HG02588 (cell line): ENCODE measurements around the gene CHD8.
"Not testable (repeated sequence)": the region's sequence is repeated elsewhere in the genome, so short reads cannot be mapped to it uniquely, and the experiment has no call there.

Source experiments
- ATAC-seq: cut with Tn5 transposase; IDR thresholded peaks from one replicate; pipeline ENCODE4 v1.9.1; 2021; ENCODE audit warnings: mild to moderate bottlenecking, moderate library complexity; ENCODE audit not compliant: unreplicated experiment

The CHD8 gene

DNA sequence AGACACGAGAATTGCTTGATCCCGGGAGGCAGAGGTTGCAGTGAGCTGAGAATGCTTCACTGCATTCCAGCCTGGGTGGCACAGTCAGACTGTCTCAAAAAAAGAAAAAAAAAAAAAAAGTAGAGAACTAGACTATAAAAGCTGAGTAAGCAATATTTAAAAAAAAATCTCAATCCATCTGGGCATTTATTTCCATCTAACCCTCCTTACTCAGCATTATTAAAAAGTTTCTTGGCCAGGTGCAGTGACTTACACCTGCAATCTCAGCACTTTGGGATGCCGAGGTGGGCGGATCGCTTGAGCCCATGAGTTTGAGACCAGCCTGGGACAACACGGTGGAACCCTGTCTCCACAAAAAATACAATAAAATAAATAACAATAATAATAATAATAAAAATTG lies 76.6 kb downstream of the CHD8 start:
- ATAC-seq: no peak

- no peak for ATAC-seq
Measured at GRCh38 chr14:21373980-21374379, 81.9 kb downstream of the CHD8 start.

GRCh38 chr14:21372814-21373213 lies 83.1 kb downstream of the CHD8 start:
- not testable (repeated sequence) for ATAC-seq

- no peak for ATAC-seq
Measured at GRCh38 chr14:21369949-21370679, 85.8 kb downstream of the CHD8 start.

DNA sequence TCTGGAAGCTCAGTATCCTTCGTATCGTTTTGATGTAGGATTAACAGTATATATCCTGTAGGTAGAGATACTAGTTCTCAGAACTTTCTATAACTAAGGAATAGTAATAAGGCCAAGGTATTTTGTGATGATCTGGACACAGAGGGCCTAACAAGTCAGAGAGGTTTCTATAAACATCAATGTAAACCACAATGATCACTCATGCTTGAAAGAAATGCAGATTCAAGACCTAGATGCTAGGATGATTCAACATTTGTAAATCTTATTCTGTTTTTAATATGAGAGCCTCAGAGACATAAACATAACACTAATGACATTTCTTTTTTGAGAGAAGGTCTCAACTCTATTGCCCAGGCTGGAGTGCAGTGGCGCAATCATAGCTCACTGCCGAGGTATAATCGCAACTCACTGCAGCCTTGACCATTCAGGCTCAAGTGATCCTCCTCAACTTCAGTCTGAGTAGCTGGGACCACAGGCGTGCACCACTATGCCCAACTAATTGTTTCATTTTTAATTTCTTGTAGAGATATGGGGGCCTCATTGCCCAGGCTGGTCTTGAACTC lies 88.3 kb downstream of the CHD8 start:
- no peak for ATAC-seq

- ATAC-seq: no peak
Measured at GRCh38 chr14:21356511-21356910, 99.4 kb downstream of the CHD8 start.

- no peak for ATAC-seq
Measured at GRCh38 chr14:21352587-21352986, 103.3 kb downstream of the CHD8 start.

DNA sequence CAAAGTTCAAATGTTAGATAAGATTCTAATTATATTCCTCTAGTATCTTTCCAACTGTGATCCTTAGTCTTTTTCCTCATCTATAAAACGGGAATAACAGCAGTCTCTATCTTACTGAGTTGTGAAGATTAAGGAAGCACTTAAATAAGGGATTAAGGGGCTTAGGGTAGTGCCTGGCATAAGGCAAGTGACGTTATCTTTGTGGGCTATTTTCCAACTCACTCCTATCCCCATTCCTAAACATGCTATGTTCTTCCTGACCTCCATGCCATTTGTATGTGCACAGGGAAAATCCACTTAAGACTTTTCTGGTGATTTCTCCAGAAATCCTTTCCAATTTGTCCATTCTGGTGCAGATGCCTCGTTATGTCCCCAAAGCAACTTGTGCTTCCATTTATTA lies 105.4 kb downstream of the CHD8 start:
- no peak for ATAC-seq

DNA sequence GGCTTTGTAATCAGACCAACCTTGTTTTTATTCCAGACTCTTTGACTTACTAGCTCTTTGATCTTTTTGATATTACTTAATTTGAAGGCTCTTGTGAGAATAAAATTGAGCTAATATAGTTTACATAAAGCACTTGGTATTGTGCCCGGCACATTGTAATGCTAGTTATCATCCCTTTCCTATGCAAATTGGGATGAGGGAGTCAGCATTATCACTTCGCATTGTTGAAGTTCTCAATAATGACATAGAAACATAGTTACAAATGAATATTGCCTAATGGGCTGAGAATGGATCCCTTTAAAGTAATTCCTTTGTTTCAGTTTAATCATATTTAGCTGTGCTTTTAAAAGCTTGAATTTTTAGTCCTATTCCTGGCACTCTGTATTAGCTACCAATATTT lies 108.7 kb downstream of the CHD8 start:
- no peak for ATAC-seq

DNA sequence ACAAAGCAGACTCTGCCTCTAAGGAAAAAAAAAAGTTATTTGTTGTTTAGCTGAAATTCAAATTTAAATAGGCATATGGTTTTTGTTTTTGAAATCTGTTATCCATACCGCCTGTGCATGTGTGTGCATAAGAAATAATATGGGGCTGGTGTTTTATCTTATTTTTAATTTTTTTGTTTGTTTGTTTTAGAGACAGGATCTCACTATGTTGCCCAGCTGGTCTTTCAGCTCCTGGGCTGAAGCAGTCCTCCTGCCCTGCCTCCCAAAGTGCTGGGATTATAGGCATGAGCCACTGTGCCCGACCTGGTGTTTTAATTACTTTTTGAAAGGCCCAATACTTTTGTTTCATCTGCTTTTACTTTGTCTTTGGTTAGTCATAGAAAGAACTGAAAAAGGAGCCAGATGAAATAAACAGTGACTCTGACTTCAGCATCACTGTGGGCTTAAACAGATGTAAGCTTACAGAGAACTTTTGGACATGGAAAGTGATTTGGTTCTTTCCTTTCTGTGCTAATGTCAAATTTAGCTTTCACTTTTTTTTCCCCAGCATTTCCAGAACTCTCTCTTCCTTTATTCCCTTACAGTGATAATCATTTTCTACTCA lies 109.3 kb downstream of the CHD8 start:
- no peak for ATAC-seq

DNA sequence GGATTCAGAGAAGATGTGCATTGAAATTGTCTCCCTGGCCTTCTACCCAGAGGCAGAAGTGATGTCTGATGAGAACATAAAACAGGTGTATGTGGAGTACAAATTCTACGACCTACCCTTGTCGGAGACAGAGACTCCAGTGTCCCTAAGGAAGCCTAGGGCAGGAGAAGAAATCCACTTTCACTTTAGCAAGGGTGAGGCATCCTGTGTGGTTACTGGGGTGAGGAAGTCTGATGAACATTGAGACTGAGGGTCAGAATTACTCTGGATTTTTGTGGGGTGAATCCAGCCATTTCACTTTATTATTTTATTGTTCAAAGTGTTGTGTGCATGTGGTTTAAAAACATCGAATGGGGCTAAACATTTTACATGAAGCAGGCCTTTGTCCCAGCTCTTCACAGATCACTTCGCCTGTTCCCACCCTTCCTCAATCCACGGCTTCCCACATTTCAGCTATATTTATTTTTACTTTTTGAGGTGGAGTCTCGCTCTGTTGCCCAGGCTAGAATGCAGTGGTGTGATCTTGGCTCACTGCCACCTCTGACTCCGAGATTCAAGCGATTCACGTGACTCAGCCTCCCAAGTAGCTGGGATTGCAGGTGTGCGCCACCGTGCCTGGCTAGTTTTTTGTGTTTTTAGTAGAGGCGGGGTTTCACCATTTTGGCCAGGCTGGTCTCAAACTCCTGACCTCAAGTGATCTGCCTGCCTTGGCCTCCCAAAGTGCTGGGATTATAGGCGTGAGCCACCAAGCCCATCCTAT lies 112.7 kb downstream of the CHD8 start:
- no peak for ATAC-seq
